SU-DHL-6 (cell line): ENCODE results near the gene CLCNKB.

Experiments
- H2AFZ ChIP-seq: fragments of 200-600 bp; sonication (generic); 2 replicates; pipeline ENCODE4 v1.6.1; 2014; ENCODE audit warnings: low read depth, mild to moderate bottlenecking, moderate library complexity, mixed read lengths, antibody characterized with exemption, low read length; ENCODE audit not compliant: severe bottlenecking
- H3F3A ChIP-seq: fragments of 200-600 bp; shearing (Covaris generic); 2 replicates; pipeline ENCODE4 v1.6.0; 2016; ENCODE audit warnings: antibody characterized with exemption, mild to moderate bottlenecking; ENCODE audit not compliant: insufficient read depth
- H3K27ac ChIP-seq: fragments of 200-600 bp; sonication (generic); 2 replicates; pipeline ENCODE4 v1.5.1; 2016; ENCODE audit warnings: low read depth, mild to moderate bottlenecking, low read length, moderate library complexity, mixed read lengths
- H3K27me3 ChIP-seq: fragments of 200-600 bp; sonication (generic), shearing (Covaris generic); 2 replicates; pipeline ENCODE4 v1.6.0; 2014; ENCODE audit warnings: mild to moderate bottlenecking, low read length
- H3K36me3 ChIP-seq: fragments of 200-600 bp; sonication (generic); 2 replicates; pipeline ENCODE4 v1.6.1; 2014; ENCODE audit warnings: mild to moderate bottlenecking, low read length, mixed read lengths
- H3K4me2 ChIP-seq: fragments of 300-600, 200-600 bp; shearing (Covaris generic), sonication (generic); 2 replicates; pipeline ENCODE4 v1.6.0; 2014; ENCODE audit warnings: low read length, low read depth, mild to moderate bottlenecking; ENCODE audit not compliant: poor library complexity, severe bottlenecking
- H3K4me3 ChIP-seq: fragments of 200-600 bp; sonication (generic); 2 replicates; pipeline ENCODE4 v1.5.1; 2014; ENCODE audit warnings: antibody characterized with exemption, low read length, mild to moderate bottlenecking, mixed read lengths; ENCODE audit not compliant: insufficient read depth, poor library complexity, severe bottlenecking
- H3K79me2 ChIP-seq: fragments of 200-600 bp; sonication (generic); 2 replicates; pipeline ENCODE4 v1.6.1; 2014; ENCODE audit warnings: mild to moderate bottlenecking, low read length, moderate library complexity; ENCODE audit not compliant: insufficient read depth
- H3K9ac ChIP-seq: fragments of 200-600 bp; sonication (generic); 2 replicates; pipeline ENCODE4 v1.7.0; 2014; ENCODE audit warnings: mild to moderate bottlenecking, low read length
- H3K9me2 ChIP-seq: fragments of 200-600 bp; sonication (generic); replicated peaks from 2 replicates; pipeline ENCODE4 v1.6.1; 2014; ENCODE audit warnings: low read length; ENCODE audit not compliant: insufficient read depth
- H3K9me3 ChIP-seq: fragments of 200-600 bp; sonication (generic); 2 replicates; pipeline ENCODE4 v1.6.1; 2014; ENCODE audit warnings: low read length, mixed read lengths; ENCODE audit not compliant: insufficient read depth
- H4K20me1 ChIP-seq: fragments of 200-600 bp; sonication (generic); 2 replicates; pipeline ENCODE4 v1.6.1; 2014; ENCODE audit warnings: low read depth, mild to moderate bottlenecking, antibody characterized with exemption, low read length, moderate library complexity, mixed read lengths
- CTCF ChIP-seq: fragments of 200-600 bp; sonication (generic); IDR thresholded peaks from one replicate; pipeline ENCODE4 v1.5.1; 2017; ENCODE audit warnings: antibody characterized with exemption, mild to moderate bottlenecking, low read length, moderate library complexity; ENCODE audit not compliant: insufficient read depth, poor library complexity, severe bottlenecking
- EZH2phosphoT487 ChIP-seq: fragments of 200-600 bp; sonication (generic), shearing (Covaris generic); conservative IDR thresholded peaks from 2 replicates; pipeline ENCODE4 v1.6.1; 2018; ENCODE audit warnings: mild to moderate bottlenecking, antibody characterized with exemption, low read length, moderate library complexity, mixed read lengths

CLCNKB gene

GRCh38 chr1:16007671-16008341 is 35.8 kb upstream of the CLCNKB start:
- H3K4me2 ChIP-seq = no peak overlapping the region

GRCh38 chr1:16009030-16009460 is 34.5 kb upstream of the CLCNKB start:
- no peak overlapping the region for H3K4me2 ChIP-seq

More at GRCh38 chr1:16007671-16008341, 35.8 kb upstream of the CLCNKB start:
- Histone ChIP-seq H3K9ac (no peak overlapping the region), H3F3A (no peaks in the 10 kb centered on the region), H4K20me1 (no peaks in the 10 kb centered on the region), H3K36me3 (no peaks in the 10 kb centered on the region), H3K27ac (no peak overlapping the region), H3K9me3 (no peaks in the 10 kb centered on the region), H3K27me3 (no peaks in the 10 kb centered on the region), H2AFZ (no peak overlapping the region), H3K4me3 (no peak overlapping the region), H3K9me2 (no peaks in the 10 kb centered on the region), H3K79me2 (no peaks in the 10 kb centered on the region)
- TF ChIP-seq EZH2phosphoT487 (no peak), CTCF (no peak)

DNA sequence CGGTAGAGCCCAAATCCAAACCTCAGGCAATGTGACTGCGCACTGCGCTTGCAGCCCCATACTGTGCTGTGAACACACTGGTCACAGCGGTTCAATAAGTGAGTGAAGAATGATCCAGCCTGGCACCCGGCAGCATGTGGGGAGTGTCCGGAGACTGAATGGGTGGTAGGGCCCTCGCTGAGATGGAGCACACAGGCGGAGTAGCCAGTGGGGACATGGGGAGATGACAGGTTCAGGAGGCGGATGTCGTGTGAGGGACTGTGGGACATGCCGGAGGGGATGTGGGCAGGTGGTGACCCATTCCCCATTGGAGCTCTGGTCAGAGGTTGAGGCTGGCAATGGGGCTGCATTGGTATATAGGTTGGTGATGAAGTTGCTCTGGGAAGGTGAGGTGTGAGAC is 33.9 kb upstream of the CLCNKB start:
- Histone ChIP-seq H3K4me3 (no peak overlapping the region), H3K9me3 (no peaks in the 10 kb centered on the region), H3K79me2 (no peaks in the 10 kb centered on the region), H3F3A (no peaks in the 10 kb centered on the region), H4K20me1 (no peaks in the 10 kb centered on the region), H3K27ac (no peak overlapping the region), H3K9me2 (no peaks in the 10 kb centered on the region), H3K9ac (no peak overlapping the region), H3K4me2 (no peak overlapping the region), H3K36me3 (no peaks in the 10 kb centered on the region), H2AFZ (no peak overlapping the region), H3K27me3 (no peaks in the 10 kb centered on the region)
- TF ChIP-seq EZH2phosphoT487 (no peak), CTCF (no peak)

More at GRCh38 chr1:16009030-16009460, 34.5 kb upstream of the CLCNKB start:
- no peaks in the 10 kb centered on the region for H4K20me1 ChIP-seq
- H3K4me3 ChIP-seq = no peak overlapping the region
- TF ChIP-seq CTCF = peak; percentile 94
- no peak for TF ChIP-seq EZH2phosphoT487
- no peaks in the 10 kb centered on the region for H3K9me2 ChIP-seq
- H2AFZ ChIP-seq = no peak overlapping the region
- no peaks in the 10 kb centered on the region for H3K36me3 ChIP-seq
- no peaks in the 10 kb centered on the region for H3K9me3 ChIP-seq
- H3K79me2 ChIP-seq = no peaks in the 10 kb centered on the region
- H3K27ac ChIP-seq = no peak overlapping the region
- no peaks in the 10 kb centered on the region for H3K27me3 ChIP-seq
- no peaks in the 10 kb centered on the region for H3F3A ChIP-seq
- H3K9ac ChIP-seq = no peak overlapping the region
